SK-N-SH treated with all-trans-retinoic acid at 6 μM for 48 hours (cell line): Measurements from ENCODE around the gene RGS7.

Experiments
- ATAC-seq: fragments of 200-7000 bp; cut with Tn5 transposase; 3 replicates; pipeline ENCODE4 v1.9.1; 2020; ENCODE audit warnings: mild to moderate bottlenecking, moderate library complexity
- ARNTL ChIP-seq: fragments of 450-650 bp; formaldehyde crosslinking; IDR thresholded peaks from 2 replicates; pipeline ENCODE4 v1.5.0; 2020; ENCODE audit warnings: low read depth, mild to moderate bottlenecking, moderate library complexity, borderline replicate concordance
- BACH2 ChIP-seq: fragments of 250-450 bp; sonication (Bioruptor Pico); IDR thresholded peaks from 2 replicates; pipeline ENCODE4 v1.9.0; 2021; ENCODE audit warnings: mild to moderate bottlenecking, borderline replicate concordance
- CREB5 ChIP-seq: fragments of 250-450 bp; sonication (Bioruptor Pico); IDR thresholded peaks from 2 replicates; pipeline ENCODE4 v1.5.1; 2020; ENCODE audit warnings: low read depth, mild to moderate bottlenecking, moderate library complexity
- CSDC2 ChIP-seq: fragments of 250-450 bp; sonication (Bioruptor Pico); IDR thresholded peaks from 2 replicates; pipeline ENCODE4 v1.5.0; 2020; ENCODE audit warnings: mild to moderate bottlenecking, moderate library complexity
- CSRNP3 ChIP-seq: fragments of 250-450 bp; sonication (Bioruptor Pico); IDR thresholded peaks from 2 replicates; pipeline ENCODE4 v1.5.1; 2021; ENCODE audit warnings: mild to moderate bottlenecking, moderate library complexity
- ESRRG ChIP-seq: fragments of 250-450 bp; sonication (Bioruptor Pico); IDR thresholded peaks from 2 replicates; pipeline ENCODE4 v1.6.1; 2021; ENCODE audit warnings: mild to moderate bottlenecking
- GLIS3 ChIP-seq: fragments of 250-450 bp; sonication (Bioruptor Pico); IDR thresholded peaks from 2 replicates; pipeline ENCODE4 v1.5.0; 2020; ENCODE audit warnings: mild to moderate bottlenecking, moderate library complexity
- ISL1 ChIP-seq: fragments of 250-450 bp; sonication (Bioruptor Pico); IDR thresholded peaks from 2 replicates; pipeline ENCODE4 v2.1.2; 2022; ENCODE audit warnings: mild to moderate bottlenecking, moderate library complexity
- OSR1 ChIP-seq: fragments of 250-450 bp; sonication (Bioruptor Pico); IDR thresholded peaks from 2 replicates; pipeline ENCODE4 v1.8.0; 2022; ENCODE audit warnings: moderate library complexity, mild to moderate bottlenecking, inconsistent platforms
- PATZ1 ChIP-seq: fragments of 250-450 bp; sonication (Bioruptor Pico); IDR thresholded peaks from 2 replicates; pipeline ENCODE4 v1.8.0; 2020; ENCODE audit warnings: mild to moderate bottlenecking, moderate library complexity, borderline replicate concordance
- POU6F1 ChIP-seq: fragments of 250-450 bp; sonication (Bioruptor Pico); IDR thresholded peaks from 2 replicates; pipeline ENCODE4 v1.8.0; 2021; ENCODE audit warnings: low read depth, mild to moderate bottlenecking, moderate library complexity, borderline replicate concordance
- PPARA ChIP-seq: fragments of 250-450 bp; sonication (Bioruptor Pico); IDR thresholded peaks from 2 replicates; pipeline ENCODE4 v1.5.0; 2020; ENCODE audit warnings: mild to moderate bottlenecking, borderline replicate concordance
- RARB ChIP-seq: fragments of 250-450 bp; sonication (Bioruptor Pico); IDR thresholded peaks from 2 replicates; pipeline ENCODE4 v1.8.0; 2021; ENCODE audit warnings: mild to moderate bottlenecking, moderate library complexity
- TCF4 ChIP-seq: fragments of 250-450 bp; sonication (Bioruptor Pico); IDR thresholded peaks from 2 replicates; pipeline ENCODE4 v1.8.0; 2021; ENCODE audit warnings: mild to moderate bottlenecking, moderate library complexity, borderline replicate concordance
- TOX ChIP-seq: fragments of 250-450 bp; sonication (Bioruptor Pico); IDR thresholded peaks from 2 replicates; pipeline ENCODE4 v1.8.0; 2021; ENCODE audit warnings: mild to moderate bottlenecking, moderate library complexity, borderline replicate concordance
- ZC3H10 ChIP-seq: fragments of 250-450 bp; sonication (Bioruptor Pico); IDR thresholded peaks from 2 replicates; pipeline ENCODE4 v1.5.1; 2021; ENCODE audit warnings: mild to moderate bottlenecking, moderate library complexity
- ZFP3 ChIP-seq: fragments of 250-450 bp; sonication (Bioruptor Pico); IDR thresholded peaks from 2 replicates; pipeline ENCODE4 v1.5.0; 2020; ENCODE audit warnings: mild to moderate bottlenecking, moderate library complexity
- ZNF565 ChIP-seq: fragments of 450-650 bp; formaldehyde crosslinking; conservative IDR thresholded peaks from 2 replicates; pipeline ENCODE4 v1.5.0; 2020; ENCODE audit warnings: low read depth, mild to moderate bottlenecking, moderate library complexity
- ZNF70 ChIP-seq: fragments of 450-650 bp; formaldehyde crosslinking; IDR thresholded peaks from 2 replicates; pipeline ENCODE4 v1.5.0; 2020; ENCODE audit warnings: mild to moderate bottlenecking, moderate library complexity
- ZNF8 ChIP-seq: fragments of 450-650 bp; formaldehyde crosslinking; IDR thresholded peaks from 2 replicates; pipeline ENCODE4 v1.5.0; 2020; ENCODE audit warnings: mild to moderate bottlenecking, moderate library complexity
- TF ChIP-seq, protein P1 (sequence below): fragments of 250-450 bp; sonication (Bioruptor Pico); IDR thresholded peaks from 2 replicates; pipeline ENCODE4 v1.5.0; 2020; ENCODE audit warnings: mild to moderate bottlenecking, moderate library complexity

RGS7 gene

DNA sequence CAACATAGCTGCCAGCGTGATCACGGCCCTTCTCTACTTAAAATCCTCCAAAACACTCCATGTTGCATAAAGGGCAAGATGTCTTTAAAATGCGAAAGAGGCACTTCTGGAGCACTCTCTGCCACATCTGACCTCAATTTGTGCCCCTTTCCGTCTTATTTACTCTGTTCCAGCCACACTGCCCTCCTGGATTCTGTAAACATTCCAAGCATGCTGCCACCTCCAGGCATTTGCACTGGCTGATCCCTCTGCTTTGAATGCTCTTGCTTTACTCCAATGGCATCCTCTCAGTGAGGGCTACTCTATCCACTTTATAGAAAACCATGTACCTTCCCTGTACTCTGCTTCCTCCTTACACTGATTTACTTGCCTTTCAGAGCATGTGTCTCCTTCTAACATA, 5.3 kb upstream of the RGS7 start:
- TF ChIP-seq PATZ1 (CRISPR knock-in tag) (no peak), GLIS3 (CRISPR knock-in tag) (no peak), OSR1 (CRISPR knock-in tag) (no peak), PPARA (CRISPR knock-in tag) (no peak), CSDC2 (CRISPR knock-in tag) (no peak), POU6F1 (no peak), TCF4 (no peak), ARNTL (no peak), BACH2 (CRISPR knock-in tag) (no peak), CREB5 (CRISPR knock-in tag) (no peak), ISL1 (CRISPR knock-in tag) (no peak), CSRNP3 (CRISPR knock-in tag) (no peak), TOX (no peak), ESRRG (no peak), ZNF565 (no peak), ZFP3 (no peak), ZNF8 (CRISPR knock-in tag) (no peak), RARB (CRISPR knock-in tag) (no peak)
- no peak for ATAC-seq

- TF ChIP-seq OSR1 (CRISPR knock-in tag) (no peak), RARB (CRISPR knock-in tag) (no peak), POU6F1 (no peak), ARNTL (no peak), CREB5 (CRISPR knock-in tag) (no peak), ZNF70 (CRISPR knock-in tag) (no peak), PPARA (CRISPR knock-in tag) (no peak), TOX (no peak), ESRRG (no peak), ZC3H10 (CRISPR knock-in tag) (no peak), ZNF8 (CRISPR knock-in tag) (no peak), ISL1 (CRISPR knock-in tag) (no peak)
- TF ChIP-seq, protein P1, sequence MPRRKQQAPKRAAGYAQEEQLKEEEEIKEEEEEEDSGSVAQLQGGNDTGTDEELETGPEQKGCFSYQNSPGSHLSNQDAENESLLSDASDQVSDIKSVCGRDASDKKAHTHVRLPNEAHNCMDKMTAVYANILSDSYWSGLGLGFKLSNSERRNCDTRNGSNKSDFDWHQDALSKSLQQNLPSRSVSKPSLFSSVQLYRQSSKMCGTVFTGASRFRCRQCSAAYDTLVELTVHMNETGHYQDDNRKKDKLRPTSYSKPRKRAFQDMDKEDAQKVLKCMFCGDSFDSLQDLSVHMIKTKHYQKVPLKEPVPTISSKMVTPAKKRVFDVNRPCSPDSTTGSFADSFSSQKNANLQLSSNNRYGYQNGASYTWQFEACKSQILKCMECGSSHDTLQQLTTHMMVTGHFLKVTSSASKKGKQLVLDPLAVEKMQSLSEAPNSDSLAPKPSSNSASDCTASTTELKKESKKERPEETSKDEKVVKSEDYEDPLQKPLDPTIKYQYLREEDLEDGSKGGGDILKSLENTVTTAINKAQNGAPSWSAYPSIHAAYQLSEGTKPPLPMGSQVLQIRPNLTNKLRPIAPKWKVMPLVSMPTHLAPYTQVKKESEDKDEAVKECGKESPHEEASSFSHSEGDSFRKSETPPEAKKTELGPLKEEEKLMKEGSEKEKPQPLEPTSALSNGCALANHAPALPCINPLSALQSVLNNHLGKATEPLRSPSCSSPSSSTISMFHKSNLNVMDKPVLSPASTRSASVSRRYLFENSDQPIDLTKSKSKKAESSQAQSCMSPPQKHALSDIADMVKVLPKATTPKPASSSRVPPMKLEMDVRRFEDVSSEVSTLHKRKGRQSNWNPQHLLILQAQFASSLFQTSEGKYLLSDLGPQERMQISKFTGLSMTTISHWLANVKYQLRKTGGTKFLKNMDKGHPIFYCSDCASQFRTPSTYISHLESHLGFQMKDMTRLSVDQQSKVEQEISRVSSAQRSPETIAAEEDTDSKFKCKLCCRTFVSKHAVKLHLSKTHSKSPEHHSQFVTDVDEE (CRISPR knock-in tag), result no peak
- no peak for ATAC-seq
Observed at GRCh38 chr1:241357366-241358340, 648 bp upstream of the RGS7 start.
